ENCODE data around the gene STAG3. TPM values are rescaled to one million over a fixed set of nuclear protein-coding genes. Genes with fewer than 3 reads are reported as not detected.

STAG3 gene
- total and polyA plus RNA-seq, 10 of the 15 experiments (the other 5 are each of a cell fraction or from before 2014, with no cell fraction given), result 73.0 to 306 (median 120) TPM

DNA sequence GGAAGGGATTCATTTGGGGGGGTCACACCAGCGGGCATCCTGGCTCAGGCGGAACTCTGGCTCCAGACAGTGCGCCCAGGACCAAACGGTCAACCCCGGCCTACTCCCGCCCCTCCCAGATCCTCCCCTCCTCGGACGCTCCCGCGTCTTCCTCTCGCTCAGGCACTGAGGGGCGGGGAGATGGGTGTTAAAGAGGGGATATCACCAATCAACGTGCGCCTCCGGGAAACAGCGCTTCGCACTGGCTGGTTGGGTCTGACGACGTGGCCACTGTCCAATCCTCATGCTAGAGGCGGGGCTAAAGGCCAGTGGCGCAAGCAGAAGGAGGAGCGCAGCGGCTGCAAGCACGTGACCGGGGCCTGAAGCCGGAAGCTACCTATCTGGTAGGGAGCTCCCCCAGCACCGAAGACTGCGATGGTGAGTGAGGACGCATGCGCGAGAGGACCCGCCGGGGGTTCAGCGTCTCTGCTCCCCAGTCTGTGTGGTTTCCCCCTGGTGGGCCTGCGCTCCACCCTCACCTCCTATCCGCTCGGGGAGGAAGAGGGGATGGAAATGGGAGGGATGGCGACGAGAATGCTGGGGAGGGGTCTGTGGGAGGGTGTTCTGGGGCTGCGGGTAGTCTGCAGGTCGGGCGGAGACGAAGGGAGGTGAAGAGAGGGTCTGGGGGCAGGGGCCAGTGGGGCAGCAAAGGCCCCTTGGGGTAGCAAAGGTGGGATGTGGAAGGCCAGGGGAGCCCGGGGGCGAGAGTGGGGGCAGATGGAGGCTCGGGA is 29.0 kb upstream of the STAG3 start, which contains the start of gene LAMTOR4 (continued):
- TF ChIP-seq, protein P1, sequence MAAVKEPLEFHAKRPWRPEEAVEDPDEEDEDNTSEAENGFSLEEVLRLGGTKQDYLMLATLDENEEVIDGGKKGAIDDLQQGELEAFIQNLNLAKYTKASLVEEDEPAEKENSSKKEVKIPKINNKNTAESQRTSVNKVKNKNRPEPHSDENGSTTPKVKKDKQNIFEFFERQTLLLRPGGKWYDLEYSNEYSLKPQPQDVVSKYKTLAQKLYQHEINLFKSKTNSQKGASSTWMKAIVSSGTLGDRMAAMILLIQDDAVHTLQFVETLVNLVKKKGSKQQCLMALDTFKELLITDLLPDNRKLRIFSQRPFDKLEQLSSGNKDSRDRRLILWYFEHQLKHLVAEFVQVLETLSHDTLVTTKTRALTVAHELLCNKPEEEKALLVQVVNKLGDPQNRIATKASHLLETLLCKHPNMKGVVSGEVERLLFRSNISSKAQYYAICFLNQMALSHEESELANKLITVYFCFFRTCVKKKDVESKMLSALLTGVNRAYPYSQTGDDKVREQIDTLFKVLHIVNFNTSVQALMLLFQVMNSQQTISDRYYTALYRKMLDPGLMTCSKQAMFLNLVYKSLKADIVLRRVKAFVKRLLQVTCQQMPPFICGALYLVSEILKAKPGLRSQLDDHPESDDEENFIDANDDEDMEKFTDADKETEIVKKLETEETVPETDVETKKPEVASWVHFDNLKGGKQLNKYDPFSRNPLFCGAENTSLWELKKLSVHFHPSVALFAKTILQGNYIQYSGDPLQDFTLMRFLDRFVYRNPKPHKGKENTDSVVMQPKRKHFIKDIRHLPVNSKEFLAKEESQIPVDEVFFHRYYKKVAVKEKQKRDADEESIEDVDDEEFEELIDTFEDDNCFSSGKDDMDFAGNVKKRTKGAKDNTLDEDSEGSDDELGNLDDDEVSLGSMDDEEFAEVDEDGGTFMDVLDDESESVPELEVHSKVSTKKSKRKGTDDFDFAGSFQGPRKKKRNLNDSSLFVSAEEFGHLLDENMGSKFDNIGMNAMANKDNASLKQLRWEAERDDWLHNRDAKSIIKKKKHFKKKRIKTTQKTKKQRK (IDR thresholded peaks at IDR 0.05; ENCODE audit: low read depth, low read length), result peak; percentile 49; the same call in 1 of the 2 replicates
- TF ChIP-seq IRF4 (IDR thresholded peaks at IDR 0.05; ENCODE audit: low read depth, low read length) (no peak), SIN3A (IDR thresholded peaks at IDR 0.05; ENCODE audit: low read depth, low read length) (no peak), TCF3 (IDR thresholded peaks at IDR 0.05; ENCODE audit: borderline replicate concordance, insufficient read depth, low read depth, low read length) (peak; percentile 25; the same call in 1 of the 2 replicates), CEBPB (IDR thresholded peaks at IDR 0.05; ENCODE audit: borderline replicate concordance in 1 of 2, low read depth in 2 of 2, low read length in 2 of 2) (no peak), ZBED1 (IDR thresholded peaks at IDR 0.05; ENCODE audit: borderline replicate concordance) (0 out of 2 replicates have a peak, but pooled peaks have one; percentile 55), RELB (IDR thresholded peaks at IDR 0.05; ENCODE audit: low read depth) (no peak), LARP7 (IDR thresholded peaks at IDR 0.05) (no peak; the same call in 1 of the 2 replicates), ATF2 (IDR thresholded peaks at IDR 0.05; ENCODE audit: low read length) (no peak), JUND (IDR thresholded peaks at IDR 0.05; ENCODE audit: low read depth, low read length) (0 out of 2 replicates have a peak, but pooled peaks have one; percentile 23), TAF1 (IDR thresholded peaks at IDR 0.05; ENCODE audit: borderline replicate concordance, low read depth, low read length) (peak; percentile 28; the same call in 1 of the 2 replicates), SMARCA5 (IDR thresholded peaks at IDR 0.05) (no peak), TARDBP (IDR thresholded peaks at IDR 0.05; ENCODE audit: borderline replicate concordance) (no peak), PBX3 (IDR thresholded peaks at IDR 0.05; ENCODE audit: insufficient replicate concordance, low read depth, low read length) (peak; percentile 92)
- TF ChIP-seq, protein P2, sequence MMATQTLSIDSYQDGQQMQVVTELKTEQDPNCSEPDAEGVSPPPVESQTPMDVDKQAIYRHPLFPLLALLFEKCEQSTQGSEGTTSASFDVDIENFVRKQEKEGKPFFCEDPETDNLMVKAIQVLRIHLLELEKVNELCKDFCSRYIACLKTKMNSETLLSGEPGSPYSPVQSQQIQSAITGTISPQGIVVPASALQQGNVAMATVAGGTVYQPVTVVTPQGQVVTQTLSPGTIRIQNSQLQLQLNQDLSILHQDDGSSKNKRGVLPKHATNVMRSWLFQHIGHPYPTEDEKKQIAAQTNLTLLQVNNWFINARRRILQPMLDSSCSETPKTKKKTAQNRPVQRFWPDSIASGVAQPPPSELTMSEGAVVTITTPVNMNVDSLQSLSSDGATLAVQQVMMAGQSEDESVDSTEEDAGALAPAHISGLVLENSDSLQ (IDR thresholded peaks at IDR 0.05), result peak; percentile 98
- TF ChIP-seq, protein P3, sequence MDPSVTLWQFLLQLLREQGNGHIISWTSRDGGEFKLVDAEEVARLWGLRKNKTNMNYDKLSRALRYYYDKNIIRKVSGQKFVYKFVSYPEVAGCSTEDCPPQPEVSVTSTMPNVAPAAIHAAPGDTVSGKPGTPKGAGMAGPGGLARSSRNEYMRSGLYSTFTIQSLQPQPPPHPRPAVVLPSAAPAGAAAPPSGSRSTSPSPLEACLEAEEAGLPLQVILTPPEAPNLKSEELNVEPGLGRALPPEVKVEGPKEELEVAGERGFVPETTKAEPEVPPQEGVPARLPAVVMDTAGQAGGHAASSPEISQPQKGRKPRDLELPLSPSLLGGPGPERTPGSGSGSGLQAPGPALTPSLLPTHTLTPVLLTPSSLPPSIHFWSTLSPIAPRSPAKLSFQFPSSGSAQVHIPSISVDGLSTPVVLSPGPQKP (IDR thresholded peaks at IDR 0.05; ENCODE audit: low read depth, low read length), result peak; percentile 62; the same call in 1 of the 2 replicates
- TF ChIP-seq, protein P4, sequence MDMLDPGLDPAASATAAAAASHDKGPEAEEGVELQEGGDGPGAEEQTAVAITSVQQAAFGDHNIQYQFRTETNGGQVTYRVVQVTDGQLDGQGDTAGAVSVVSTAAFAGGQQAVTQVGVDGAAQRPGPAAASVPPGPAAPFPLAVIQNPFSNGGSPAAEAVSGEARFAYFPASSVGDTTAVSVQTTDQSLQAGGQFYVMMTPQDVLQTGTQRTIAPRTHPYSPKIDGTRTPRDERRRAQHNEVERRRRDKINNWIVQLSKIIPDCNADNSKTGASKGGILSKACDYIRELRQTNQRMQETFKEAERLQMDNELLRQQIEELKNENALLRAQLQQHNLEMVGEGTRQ (IDR thresholded peaks at IDR 0.05; ENCODE audit: borderline replicate concordance, low read depth, low read length), result peak; percentile 83
